Breast epithelium (tissue), 3 donors: Measurements from ENCODE around the gene SLC34A2.
"Not testable (repeated sequence)": the region's sequence is repeated elsewhere in the genome, so short reads cannot be mapped to it uniquely, and the experiment has no call there.

ENCODE experiments used
- POLR2A ChIP-seq: fragments of 450-650 bp; IDR thresholded peaks from one replicate; pipeline ENCODE4 v1.6.1; 2016; ENCODE audit warnings: antibody characterized with exemption, mild to moderate bottlenecking, moderate library complexity
- POLR2AphosphoS5 ChIP-seq, 3 donors: sonication (generic); formaldehyde crosslinking; IDR thresholded peaks; one replicate each; pipeline ENCODE4 v1.6.1; 2017; ENCODE audit warnings: antibody characterized with exemption in 3 of 3
- TF ChIP-seq, protein P1 (sequence below), 3 donors: fragments of 450-650 bp; IDR thresholded peaks; one replicate each; pipeline ENCODE4 v1.5.1; 2016 to 2017; ENCODE audit warnings: antibody characterized with exemption in 3 of 3, mild to moderate bottlenecking in 3 of 3, moderate library complexity in 3 of 3

DNA sequence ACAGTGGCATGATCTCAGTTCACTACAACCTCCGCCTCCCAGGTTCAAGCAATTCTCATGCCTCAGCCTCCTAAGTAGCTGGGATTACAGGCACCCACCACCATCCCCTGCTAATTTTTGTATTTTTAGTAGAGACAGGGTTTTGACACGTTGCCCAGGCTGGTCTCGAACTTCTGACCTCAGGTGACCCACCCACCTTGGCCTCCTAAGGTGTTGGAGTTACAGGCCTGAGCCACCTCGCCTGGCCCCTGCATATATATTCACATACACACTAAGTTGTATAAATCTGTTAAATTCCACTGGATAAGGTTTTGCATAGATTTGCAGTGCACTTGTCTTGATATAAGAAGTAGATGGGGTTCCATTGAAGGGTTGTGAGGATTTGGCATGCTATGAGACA, 5.8 kb downstream of the SLC34A2 start:
- TF ChIP-seq, protein P1, sequence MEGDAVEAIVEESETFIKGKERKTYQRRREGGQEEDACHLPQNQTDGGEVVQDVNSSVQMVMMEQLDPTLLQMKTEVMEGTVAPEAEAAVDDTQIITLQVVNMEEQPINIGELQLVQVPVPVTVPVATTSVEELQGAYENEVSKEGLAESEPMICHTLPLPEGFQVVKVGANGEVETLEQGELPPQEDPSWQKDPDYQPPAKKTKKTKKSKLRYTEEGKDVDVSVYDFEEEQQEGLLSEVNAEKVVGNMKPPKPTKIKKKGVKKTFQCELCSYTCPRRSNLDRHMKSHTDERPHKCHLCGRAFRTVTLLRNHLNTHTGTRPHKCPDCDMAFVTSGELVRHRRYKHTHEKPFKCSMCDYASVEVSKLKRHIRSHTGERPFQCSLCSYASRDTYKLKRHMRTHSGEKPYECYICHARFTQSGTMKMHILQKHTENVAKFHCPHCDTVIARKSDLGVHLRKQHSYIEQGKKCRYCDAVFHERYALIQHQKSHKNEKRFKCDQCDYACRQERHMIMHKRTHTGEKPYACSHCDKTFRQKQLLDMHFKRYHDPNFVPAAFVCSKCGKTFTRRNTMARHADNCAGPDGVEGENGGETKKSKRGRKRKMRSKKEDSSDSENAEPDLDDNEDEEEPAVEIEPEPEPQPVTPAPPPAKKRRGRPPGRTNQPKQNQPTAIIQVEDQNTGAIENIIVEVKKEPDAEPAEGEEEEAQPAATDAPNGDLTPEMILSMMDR (IDR thresholded peaks at IDR 0.05) = not testable (repeated sequence)
- TF ChIP-seq POLR2A; POLR2AphosphoS5 (IDR thresholded peaks at IDR 0.05): not testable (repeated sequence)
